Fibroblast of the aortic adventitia (primary cell): ENCODE results near the gene ACSBG1. TPM values are rescaled to one million over a fixed set of nuclear protein-coding genes. Genes with fewer than 3 reads are reported as not detected.

Source experiments
- DNase-seq: peaks from one replicate; pipeline ENCODE4 v3.0.0-alpha.2; 2010; ENCODE audit warnings: low read depth
- H3K4me3 ChIP-seq: 2 replicates; pipeline ENCODE4 v1.5.1; 2011; ENCODE audit warnings: low read depth, mild to moderate bottlenecking, control low read depth, low read length, moderate library complexity
- CTCF ChIP-seq: IDR thresholded peaks from 2 replicates; pipeline ENCODE4 v1.5.1; 2011; ENCODE audit warnings: mild to moderate bottlenecking, low read length, control low read depth, inconsistent platforms; ENCODE audit not compliant: insufficient read depth
- total RNA-seq: library from RNA; depleted of rRNA; stranded (reverse); fragments of >200 nt; gene quantifications from 2 replicates; pipeline ENCODE4 v1.2.3, GENCODE V29; 2012; ENCODE audit warnings: low replicate concordance

ACSBG1 gene
- total RNA-seq, 1 donor: under 0.01 TPM

DNA sequence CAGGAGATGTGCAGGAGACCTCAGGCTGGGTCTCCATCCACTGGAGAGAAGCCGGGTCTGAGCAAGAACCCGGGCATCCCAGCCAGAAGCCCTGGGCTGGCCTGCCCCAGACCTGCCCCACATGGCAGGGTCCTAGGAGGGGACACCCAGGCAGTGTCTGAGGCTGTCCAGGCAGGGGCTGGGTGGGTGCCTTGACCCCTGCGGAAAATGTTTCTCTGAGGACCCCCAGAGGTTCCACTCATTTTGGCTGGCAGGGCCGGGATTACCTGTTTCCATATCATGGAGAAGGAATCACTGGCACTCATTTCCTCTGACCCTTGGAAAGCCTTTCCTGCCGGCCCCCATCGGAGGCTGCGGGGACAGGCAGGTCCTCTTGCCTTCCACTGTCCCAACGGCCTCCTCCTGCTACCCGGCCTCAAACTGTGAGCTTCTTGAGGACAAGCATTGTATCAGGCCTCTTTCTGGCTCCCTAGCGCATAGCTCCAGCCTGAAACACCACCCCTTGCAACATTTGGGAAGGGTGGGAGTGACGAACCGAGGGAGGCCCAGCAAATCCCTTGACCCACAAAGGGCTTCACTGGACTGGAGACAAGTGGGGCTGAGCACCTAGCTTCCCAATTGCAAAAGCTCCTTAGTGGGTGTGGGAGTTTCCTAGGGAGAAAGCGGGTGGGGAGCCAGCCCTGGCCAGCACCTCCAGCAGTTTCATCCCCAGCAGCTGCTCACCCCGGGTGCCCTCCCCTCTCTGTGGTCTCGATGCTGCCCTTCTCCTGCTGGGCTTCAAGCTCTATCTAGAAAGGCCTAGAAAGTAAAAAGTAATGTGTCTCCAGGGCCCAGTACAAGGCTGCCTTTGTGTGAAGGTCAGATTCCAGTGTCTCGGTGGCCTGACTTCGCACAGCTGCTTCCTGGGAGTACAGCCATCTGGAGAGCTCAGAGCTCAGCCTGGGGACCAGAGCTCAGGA, 29.7 kb downstream of the ACSBG1 start:
- DNase-seq: no peak
- H3K4me3 ChIP-seq: no peak overlapping the region
- no peak for TF ChIP-seq CTCF

DNA sequence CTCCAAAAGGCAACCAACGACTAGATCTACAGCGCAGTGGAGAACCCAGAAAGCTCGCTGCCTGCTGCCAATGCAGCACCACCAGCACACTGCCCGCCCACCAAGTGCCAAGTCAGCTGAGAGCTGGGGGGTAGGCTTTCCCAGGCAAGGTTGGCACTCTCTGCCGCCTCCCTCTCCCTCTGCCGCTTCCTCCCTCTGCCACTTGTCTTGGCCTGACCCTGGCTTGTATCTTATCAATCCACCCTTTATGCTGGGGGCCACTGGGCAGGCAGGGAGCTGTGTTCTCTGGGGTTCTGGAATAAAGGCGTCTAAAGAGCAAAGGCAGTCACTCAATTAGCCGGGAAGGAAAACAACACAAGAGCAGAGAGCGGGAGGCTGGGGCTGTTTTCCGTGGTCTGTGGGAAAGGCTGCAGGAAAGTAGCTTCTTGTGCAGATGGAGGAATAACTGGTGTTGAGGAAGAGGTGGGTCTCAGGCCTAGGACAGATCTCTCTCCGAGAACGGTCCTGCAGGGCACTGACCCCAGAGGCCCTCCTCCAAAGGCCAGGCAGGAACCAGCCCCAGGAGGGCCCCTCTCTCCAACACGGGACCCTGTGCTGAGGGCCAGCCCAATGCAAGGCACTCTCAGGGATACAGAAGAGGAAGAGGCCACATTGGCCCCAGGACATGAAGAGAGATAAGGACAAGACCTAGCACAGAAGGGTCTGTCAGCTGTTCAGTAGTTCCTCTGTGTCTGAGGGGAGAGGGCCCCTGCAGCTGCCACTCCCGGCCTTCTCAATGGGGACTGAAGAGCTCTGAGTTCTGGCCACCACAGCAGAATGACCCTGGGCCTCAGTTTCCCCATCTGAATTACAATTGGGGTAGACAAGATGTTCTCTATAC, 30.8 kb downstream of the ACSBG1 start:
- TF ChIP-seq CTCF: no peak
- no peak overlapping the region for H3K4me3 ChIP-seq
- no peak for DNase-seq

DNA sequence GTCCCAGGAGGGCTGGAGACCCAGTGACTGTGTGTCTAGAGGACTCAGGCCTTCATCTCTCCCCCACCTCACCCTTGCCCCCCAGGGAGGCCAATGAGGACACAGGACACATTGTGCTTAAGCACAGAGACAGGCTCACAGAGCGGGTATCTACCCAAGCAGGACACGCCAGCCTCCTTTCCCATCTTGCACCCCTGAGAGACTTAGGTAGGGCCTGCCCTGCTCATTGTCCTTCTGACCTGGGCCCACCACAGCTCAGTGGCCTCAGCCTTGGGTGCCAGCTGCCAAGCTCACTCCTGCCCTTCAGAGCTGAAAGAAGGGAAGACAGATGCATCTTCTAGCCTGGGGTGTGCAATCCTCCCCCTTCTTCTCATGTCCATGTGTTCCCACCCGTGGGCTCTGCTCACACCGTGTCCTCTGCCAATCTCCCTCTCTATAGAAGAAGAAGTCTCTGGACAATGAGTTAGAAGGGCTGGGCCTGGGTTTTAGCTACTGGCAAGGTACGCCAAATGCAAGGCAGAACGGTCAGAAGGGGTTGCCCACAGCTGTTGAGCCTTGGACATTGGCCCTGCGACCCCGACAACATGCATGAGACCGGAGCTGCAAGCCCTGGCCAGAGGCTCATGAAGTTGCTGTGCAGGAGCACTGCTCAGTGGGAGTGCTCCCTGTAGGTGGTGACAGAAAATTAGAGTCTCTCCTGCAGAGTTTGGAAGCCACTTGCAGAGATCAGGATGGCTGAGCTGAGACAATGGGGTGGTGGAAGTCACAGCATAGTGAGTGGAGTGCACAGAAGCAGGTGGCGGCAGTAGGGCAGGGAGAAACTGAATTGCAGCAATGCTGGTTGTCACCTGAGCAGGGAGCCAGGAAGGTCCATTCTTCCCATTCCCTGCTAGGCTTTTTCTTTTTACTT, 32.8 kb downstream of the ACSBG1 start:
- TF ChIP-seq CTCF: no peak
- no peak overlapping the region for H3K4me3 ChIP-seq
- DNase-seq: no peak

DNA sequence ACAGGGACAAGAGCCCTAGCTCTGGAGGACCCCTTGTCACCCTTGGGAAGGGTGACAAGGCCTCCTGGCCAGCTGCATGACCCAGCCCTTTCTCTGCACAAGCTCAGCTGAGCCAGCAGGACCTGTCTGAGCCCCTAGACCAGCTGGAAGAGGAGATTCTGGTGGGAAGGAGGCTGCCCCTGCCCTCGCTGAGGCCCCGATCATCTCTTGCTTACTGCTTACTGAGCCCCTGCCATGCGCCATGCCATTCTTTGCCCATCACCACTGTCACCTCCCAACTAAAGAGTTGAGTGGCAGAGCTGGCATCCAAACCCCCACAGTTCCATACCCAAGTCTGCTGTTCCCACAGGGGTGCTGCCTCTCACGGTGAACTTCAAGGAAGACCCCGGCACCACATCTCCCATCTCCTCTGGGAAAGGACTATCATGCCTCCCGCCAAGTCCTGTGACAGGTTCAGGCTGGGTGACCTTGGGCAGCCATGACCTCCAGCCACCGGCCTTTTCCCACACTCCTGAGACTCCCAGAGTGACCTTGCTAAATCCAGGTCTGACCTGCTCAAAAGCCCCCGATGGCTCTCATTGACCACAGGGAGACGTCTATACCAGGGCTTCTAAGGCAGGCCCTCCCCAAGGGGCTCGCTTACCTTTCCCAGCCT, 34.0 kb downstream of the ACSBG1 start:
- no peak for DNase-seq
- TF ChIP-seq CTCF: no peak
- no peak overlapping the region for H3K4me3 ChIP-seq

- TF ChIP-seq CTCF: no peak
- no peak for DNase-seq
- no peak overlapping the region for H3K4me3 ChIP-seq
Observed at GRCh38 chr15:78197632-78198031, 36.7 kb downstream of the ACSBG1 start.

DNA sequence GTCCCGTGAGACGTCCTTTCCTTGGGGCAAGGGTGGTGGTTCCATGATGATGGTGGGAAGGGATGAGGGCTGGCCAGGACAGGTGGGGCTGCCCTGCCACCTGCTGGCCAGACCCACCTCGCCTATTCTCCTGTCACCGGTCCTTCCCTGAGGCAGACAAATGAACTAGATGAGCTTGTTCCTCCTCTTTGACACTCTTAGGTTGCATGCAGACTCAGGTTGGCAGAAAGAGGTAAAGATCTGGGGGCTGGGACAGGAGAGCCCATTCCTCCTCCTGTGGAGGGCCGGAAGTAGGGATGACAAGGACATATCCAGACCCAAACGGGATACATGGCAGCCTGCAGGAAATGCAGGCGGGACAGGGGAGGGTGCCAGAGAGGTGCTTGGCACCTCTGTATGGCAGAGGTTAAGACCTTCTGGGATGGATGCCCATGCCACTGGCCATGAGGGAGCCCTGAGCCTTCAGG, 38.6 kb downstream of the ACSBG1 start:
- no peak for DNase-seq
- peak; percentile 58 for TF ChIP-seq CTCF

More for the DNA sequence above, 38.6 kb downstream of the ACSBG1 start:
- H3K4me3 ChIP-seq: no peak overlapping the region
